H9 (cell line): Measurements from ENCODE around the gene SETD3. TPM values are rescaled to one million over a fixed set of nuclear protein-coding genes. Genes with fewer than 3 reads are reported as not detected.

Experiments
- DNase-seq: peaks from one replicate; pipeline ENCODE4 v3.0.0-alpha.2; 2017
- H2AFZ ChIP-seq: one replicate; pipeline ENCODE4 v1.6.1; 2013; ENCODE audit warnings: mild to moderate bottlenecking, low read length, control low read depth, moderate library complexity
- H2AK5ac ChIP-seq: 2 replicates; pipeline ENCODE4 v1.6.1; 2013; ENCODE audit warnings: low read length, control low read depth, mixed read lengths; ENCODE audit not compliant: insufficient read length
- H2BK120ac ChIP-seq: one replicate; pipeline ENCODE4 v1.6.1; 2013; ENCODE audit warnings: low read depth, mild to moderate bottlenecking, low read length, control low read depth, inconsistent platforms; ENCODE audit not compliant: poor library complexity, severe bottlenecking
- H2BK12ac ChIP-seq: 2 replicates; pipeline ENCODE4 v1.6.1; 2013; ENCODE audit warnings: low read length, control low read depth, mixed read lengths, low read depth; ENCODE audit not compliant: insufficient read length
- H2BK15ac ChIP-seq: 2 replicates; pipeline ENCODE4 v1.6.1; 2013; ENCODE audit warnings: low read depth, low read length, control low read depth
- H2BK20ac ChIP-seq: one replicate; pipeline ENCODE4 v1.6.1; 2013; ENCODE audit warnings: low read depth, mild to moderate bottlenecking, low read length, control low read depth, inconsistent platforms; ENCODE audit not compliant: poor library complexity, severe bottlenecking
- H2BK5ac ChIP-seq: 2 replicates; pipeline ENCODE4 v1.6.1; 2013; ENCODE audit warnings: low read length, control low read depth, mixed read lengths; ENCODE audit not compliant: insufficient read length
- H3K14ac ChIP-seq: 2 replicates; pipeline ENCODE4 v1.6.1; 2013; ENCODE audit warnings: low read length, control low read depth; ENCODE audit not compliant: insufficient read depth
- H3K18ac ChIP-seq: 2 replicates; pipeline ENCODE4 v1.6.1; 2013; ENCODE audit warnings: low read depth, mild to moderate bottlenecking, mixed read lengths, low read length, control low read depth; ENCODE audit not compliant: insufficient read length
- H3K23ac ChIP-seq: 2 replicates; pipeline ENCODE4 v1.6.1; 2013; ENCODE audit warnings: low read length, control low read depth, mixed read lengths, low read depth; ENCODE audit not compliant: insufficient read length
- H3K23me2 ChIP-seq: 2 replicates; pipeline ENCODE4 v1.6.1; 2013; ENCODE audit warnings: low read depth, mild to moderate bottlenecking, mixed read lengths, low read length, control low read depth; ENCODE audit not compliant: insufficient read length, poor library complexity, severe bottlenecking
- H3K27ac ChIP-seq: 2 replicates; pipeline ENCODE4 v1.5.1; 2013; ENCODE audit warnings: low read length, control low read depth, mixed read lengths, low read depth; ENCODE audit not compliant: insufficient read length
- H3K27me3 ChIP-seq: 2 replicates; pipeline ENCODE4 v1.6.1; 2013; ENCODE audit warnings: low read length, control low read depth, inconsistent platforms; ENCODE audit not compliant: insufficient read depth
- H3K4ac ChIP-seq: 2 replicates; pipeline ENCODE4 v1.6.1; 2013; ENCODE audit warnings: low read depth, mild to moderate bottlenecking, control low read depth, inconsistent platforms, low read length, moderate library complexity
- H3K4me1 ChIP-seq: 2 replicates; pipeline ENCODE4 v1.6.1; 2013; ENCODE audit warnings: low read length, control low read depth, inconsistent platforms; ENCODE audit not compliant: insufficient read depth
- H3K4me2 ChIP-seq: 2 replicates; pipeline ENCODE4 v1.6.1; 2013; ENCODE audit warnings: low read length, control low read depth, mixed read lengths; ENCODE audit not compliant: insufficient read length, insufficient read depth
- H3K56ac ChIP-seq: 2 replicates; pipeline ENCODE4 v1.6.1; 2013; ENCODE audit warnings: low read depth, mild to moderate bottlenecking, mixed read lengths, low read length, control low read depth; ENCODE audit not compliant: insufficient read length
- H3K79me1 ChIP-seq: 2 replicates; pipeline ENCODE4 v1.6.1; 2013; ENCODE audit warnings: low read depth, mild to moderate bottlenecking, moderate library complexity, low read length, control low read depth, inconsistent platforms; ENCODE audit not compliant: insufficient read depth, poor library complexity, severe bottlenecking
- H3K79me2 ChIP-seq: 2 replicates; pipeline ENCODE4 v1.6.1; 2013; ENCODE audit warnings: low read length, control low read depth, inconsistent platforms; ENCODE audit not compliant: insufficient read depth
- H3K9ac ChIP-seq: 2 replicates; pipeline ENCODE4 v1.6.1; 2013; ENCODE audit warnings: low read length, control low read depth, mixed read lengths; ENCODE audit not compliant: insufficient read length; ENCODE audit errors: extremely low read depth
- H3K9me3 ChIP-seq: one replicate; pipeline ENCODE4 v1.6.1; 2013; ENCODE audit warnings: low read depth, low read length, inconsistent platforms; ENCODE audit not compliant: control insufficient read depth
- H3T11ph ChIP-seq: one replicate; pipeline ENCODE4 v1.6.1; 2013; ENCODE audit warnings: mild to moderate bottlenecking, low read length, control low read depth, inconsistent platforms
- H4K20me1 ChIP-seq: one replicate; pipeline ENCODE4 v1.6.1; 2013; ENCODE audit not compliant: control insufficient read depth, insufficient read length, insufficient read depth
- H4K5ac ChIP-seq: 2 replicates; pipeline ENCODE4 v1.6.1; 2013; ENCODE audit warnings: low read depth, mild to moderate bottlenecking, mixed read lengths, low read length, control low read depth; ENCODE audit not compliant: insufficient read length
- H4K8ac ChIP-seq: replicated peaks from 2 replicates; pipeline ENCODE4 v1.6.1; 2013; ENCODE audit warnings: low read length, control low read depth, mixed read lengths, low read depth; ENCODE audit not compliant: insufficient read length
- H4K91ac ChIP-seq: 2 replicates; pipeline ENCODE4 v1.6.1; 2013; ENCODE audit warnings: low read depth, mild to moderate bottlenecking, moderate library complexity, mixed read lengths, low read length, control low read depth; ENCODE audit not compliant: insufficient read length
- H3K27ac Mint-ChIP-seq, 3 experiments: 2 replicates in 2 of 3; 3 replicates in 1 of 3; pipeline ENCODE4 v1.8.0; 2020 to 2021; ENCODE audit warnings: mixed read lengths in 3 of 3, mild to moderate bottlenecking in 1 of 3, moderate library complexity in 1 of 3
- H3K27me3 Mint-ChIP-seq: 2 replicates; pipeline ENCODE4 v1.8.0; 2021; ENCODE audit warnings: low read depth, mild to moderate bottlenecking, moderate library complexity, mixed read lengths
- H3K36me3 Mint-ChIP-seq, 3 experiments: 2 replicates in 2 of 3; 3 replicates in 1 of 3; pipeline ENCODE4 v1.8.0; 2020 to 2021; ENCODE audit warnings: low read depth in 3 of 3, mixed read lengths in 3 of 3; ENCODE audit not compliant: insufficient read depth in 1 of 3
- H3K4me1 Mint-ChIP-seq, 2 experiments: 2 replicates each; pipeline ENCODE4 v1.8.0; 2020; ENCODE audit warnings: mixed read lengths in 2 of 2
- H3K4me3 Mint-ChIP-seq, 2 experiments: 2 replicates in 1 of 2; 3 replicates in 1 of 2; pipeline ENCODE4 v1.8.0; 2020 to 2021; ENCODE audit warnings: mild to moderate bottlenecking in 2 of 2, mixed read lengths in 2 of 2, moderate library complexity in 1 of 2
- H3K9me3 Mint-ChIP-seq, 2 experiments: 2 replicates in 1 of 2; 3 replicates in 1 of 2; pipeline ENCODE4 v1.8.0; 2020; ENCODE audit warnings: mild to moderate bottlenecking in 2 of 2, mixed read lengths in 2 of 2, moderate library complexity in 1 of 2
- CTCF ChIP-seq: fragments of 200-600 bp; sonication (generic); conservative IDR thresholded peaks from 3 replicates; pipeline ENCODE4 v1.8.0; 2021; ENCODE audit warnings: antibody characterized with exemption, mild to moderate bottlenecking
- WGBS: extraction: QIAGEN DNeasy Blood & Tissue Kit; methylation state at CpG from one replicate; pipeline ENCODE4 v1.1.7; 2013; ENCODE audit warnings: missing lambda C conversion rate, low lambda C conversion rate, mixed read lengths; ENCODE audit not compliant: insufficient read length; ENCODE audit errors: extremely low coverage; 5-methylcytosine and 5-hydroxymethylcytosine counted together
- total RNA-seq: library from RNA; stranded (reverse); gene quantifications from 2 replicates; pipeline ENCODE4 v1.2.1, GENCODE V29; 2021

Gene SETD3
- total RNA-seq, 1 experiment from 2014 or later = 56.7 TPM

GRCh38 chr14:99432485-99432884, 48.2 kb downstream of the SETD3 start:
- no peak overlapping the region for H2AK5ac ChIP-seq
- no peak for TF ChIP-seq CTCF
- H2BK15ac ChIP-seq = no peak overlapping the region
- H3K23ac ChIP-seq = no peak overlapping the region
- H3K18ac ChIP-seq = no peak overlapping the region
- no peak overlapping the region for H3K9ac ChIP-seq
- no peaks in the 10 kb centered on the region for H3K23me2 ChIP-seq
- no peak overlapping the region for H2BK12ac ChIP-seq
- no peak overlapping the region for H2BK5ac ChIP-seq
- H3T11ph ChIP-seq = no peak overlapping the region
- no peak overlapping the region for H3K14ac ChIP-seq
- no peaks in the 10 kb centered on the region for H3K27me3 ChIP-seq
- no CpG with 5 or more reads among the region's 1 CpG for WGBS
- no peaks in the 10 kb centered on the region for H3K27me3 Mint-ChIP-seq
- H2BK120ac ChIP-seq = no peak overlapping the region
- no peak overlapping the region for H3K27ac ChIP-seq
- H3K79me1 ChIP-seq = no peaks in the 10 kb centered on the region
- peaks cover 11 to 18% of the 10 kb centered on the region in 2 experiments for H3K9me3 Mint-ChIP-seq
- H2AFZ ChIP-seq = no peak overlapping the region
- peaks cover 23 to 58% (median 38%) of the 10 kb centered on the region in 3 experiments for H3K36me3 Mint-ChIP-seq
- DNase-seq = no peak
- no peak overlapping the region for H3K4me3 Mint-ChIP-seq
- H4K20me1 ChIP-seq = no peaks in the 10 kb centered on the region
- H4K91ac ChIP-seq = no peak overlapping the region
- no peaks in the 10 kb centered on the region for H3K4me1 ChIP-seq
- H3K4me1 Mint-ChIP-seq = peaks cover 8 to 14% of the 10 kb centered on the region in 2 experiments; a peak in 3 of 4 replicates
- no peak overlapping the region for H3K56ac ChIP-seq
- H3K27ac Mint-ChIP-seq = no peak overlapping the region; a peak in 1 of 7 replicates
- no peak overlapping the region for H2BK20ac ChIP-seq
- no peak overlapping the region for H4K8ac ChIP-seq
- no peak overlapping the region for H3K4ac ChIP-seq
- H3K79me2 ChIP-seq = peaks cover 3% of the 10 kb centered on the region; the same call in 1 of the 2 replicates
- H3K9me3 ChIP-seq = peaks cover 9% of the 10 kb centered on the region
- H3K4me2 ChIP-seq = no peak overlapping the region
- H4K5ac ChIP-seq = no peak overlapping the region
